ENCODE data around the gene NUDT8. TPM values are rescaled to one million over a fixed set of nuclear protein-coding genes. Genes with fewer than 3 reads are reported as not detected.
"Not testable (repeated sequence)": the region's sequence is repeated elsewhere in the genome, so short reads cannot be mapped to it uniquely, and the experiment has no call there.

NUDT8 gene
- polyA plus RNA-seq, 6 donors from 2014 or later, result 2.9 to 15.3 (median 10.0) TPM

DNA sequence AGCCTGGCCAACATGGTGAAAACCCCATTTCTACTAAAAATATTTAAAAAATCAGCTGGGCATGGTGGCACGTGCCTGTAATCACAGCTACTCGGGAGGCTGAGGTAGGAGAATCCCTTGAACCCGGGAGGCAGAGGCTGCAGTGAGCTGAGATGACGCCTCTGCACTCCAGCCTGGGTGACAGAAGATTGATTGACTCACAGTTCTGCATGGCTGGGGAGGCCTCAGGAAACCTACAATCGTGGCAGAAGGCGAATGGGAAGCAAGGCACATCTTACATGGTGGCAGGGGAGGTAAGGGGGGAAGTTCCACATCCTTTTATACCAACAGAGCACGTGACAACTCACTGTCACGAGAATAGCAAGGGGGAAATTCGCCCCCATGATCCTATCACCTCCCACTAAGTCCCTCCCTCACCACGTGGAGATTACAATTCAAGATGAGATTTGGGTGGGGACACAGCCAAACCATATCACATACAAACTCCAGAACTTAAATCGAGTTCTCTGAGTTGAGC lies 40.8 kb downstream of the NUDT8 start:
- peak overlapping the region; percentile 11 to 97 (median 82) for H3K27ac Mint-ChIP-seq
- H3K36me3 Mint-ChIP-seq; ATAC-seq (ENCODE audit: low read depth in 2 of 2); H3K27me3 Mint-ChIP-seq; H3K9me3 Mint-ChIP-seq: not testable (repeated sequence)
- peak overlapping the region in 4 of 8 donors; percentile 34 to 79 (median 67) for H3K4me3 Mint-ChIP-seq
- DNase-seq, result peak; percentile 27
- peaks cover 52 to 68% (median 66%) of the 10 kb centered on the region in 3 donors for H3K4me1 Mint-ChIP-seq

DNA sequence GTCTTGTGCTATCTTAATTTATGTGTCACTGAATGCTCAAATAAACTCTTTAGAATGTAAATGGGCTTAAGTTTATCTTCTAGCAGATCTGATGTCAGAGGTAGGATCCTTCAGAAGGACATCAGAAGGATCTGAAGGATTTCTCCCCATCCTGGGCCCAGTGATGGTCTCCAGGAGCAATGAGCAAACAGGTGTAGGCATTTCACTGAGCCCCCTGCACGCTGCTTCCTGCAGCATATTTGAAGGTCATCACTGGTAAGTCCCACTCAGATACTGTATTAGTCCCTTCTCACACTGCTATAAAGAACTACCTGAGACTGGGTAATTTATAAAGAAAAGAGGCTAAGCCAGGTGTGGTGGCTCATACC lies 41.6 kb downstream of the NUDT8 start:
- Mint-ChIP-seq H3K4me1 (peaks cover 55 to 70% (median 68%) of the 10 kb centered on the region in 3 donors), H3K27me3 (no peaks in the 10 kb centered on the region), H3K27ac (peak overlapping the region; percentile 70 to 97 (median 96)), H3K36me3 (no peaks in the 10 kb centered on the region), H3K9me3 (peaks cover 0 to 3% (median 0%) of the 10 kb centered on the region in 7 donors), H3K4me3 (peak overlapping the region; percentile 50 to 92 (median 82))
- DNase-seq, result no peak
- ATAC-seq (ENCODE audit: low read depth in 2 of 2), result peak; percentile 43 to 49

DNA sequence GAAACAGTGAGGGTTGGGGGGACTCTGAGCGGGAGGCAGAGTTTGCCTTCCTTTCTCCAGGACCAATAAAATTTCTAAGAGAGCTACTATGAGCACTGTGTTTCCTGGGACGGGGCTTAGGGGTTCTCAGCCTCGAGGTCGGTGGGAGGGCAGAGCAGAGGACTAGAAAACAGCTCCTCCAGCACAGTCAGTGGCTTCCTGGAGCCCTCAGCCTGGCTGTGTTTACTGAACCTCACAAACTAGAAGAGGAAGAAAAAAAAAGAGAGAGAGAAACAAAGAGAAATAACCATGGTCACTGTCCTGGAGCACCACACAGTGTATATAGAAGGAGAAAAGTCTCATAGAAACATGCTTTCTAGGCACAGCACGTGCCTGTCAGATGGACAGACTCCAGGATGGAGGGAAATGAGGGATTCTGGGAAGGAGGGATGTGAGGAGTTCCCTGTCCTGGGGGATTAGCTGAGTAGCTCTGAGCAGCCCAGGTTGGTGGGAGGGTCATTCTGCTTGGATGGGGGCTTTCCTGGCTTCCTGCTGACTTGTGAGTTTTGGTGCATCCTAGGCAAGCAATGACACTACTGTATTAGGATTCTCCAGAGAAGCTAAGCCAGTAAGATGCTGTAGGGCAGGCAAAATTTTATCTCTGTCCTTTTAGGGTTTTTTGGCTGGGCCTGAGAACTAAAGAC lies 43.0 kb downstream of the NUDT8 start:
- Mint-ChIP-seq H3K4me3 (peak overlapping the region; percentile 50 to 92 (median 71)), H3K4me1 (peaks cover 64 to 80% (median 73%) of the 10 kb centered on the region in 3 donors), H3K27me3 (no peaks in the 10 kb centered on the region), H3K36me3 (no peaks in the 10 kb centered on the region), H3K27ac (peak overlapping the region; percentile 89 to 97 (median 96)), H3K9me3 (peaks cover 0 to 3% (median 0%) of the 10 kb centered on the region in 7 donors)
- DNase-seq, result peak; percentile 51
- peak; percentile 22 to 25 for ATAC-seq (ENCODE audit: low read depth in 2 of 2)

DNA sequence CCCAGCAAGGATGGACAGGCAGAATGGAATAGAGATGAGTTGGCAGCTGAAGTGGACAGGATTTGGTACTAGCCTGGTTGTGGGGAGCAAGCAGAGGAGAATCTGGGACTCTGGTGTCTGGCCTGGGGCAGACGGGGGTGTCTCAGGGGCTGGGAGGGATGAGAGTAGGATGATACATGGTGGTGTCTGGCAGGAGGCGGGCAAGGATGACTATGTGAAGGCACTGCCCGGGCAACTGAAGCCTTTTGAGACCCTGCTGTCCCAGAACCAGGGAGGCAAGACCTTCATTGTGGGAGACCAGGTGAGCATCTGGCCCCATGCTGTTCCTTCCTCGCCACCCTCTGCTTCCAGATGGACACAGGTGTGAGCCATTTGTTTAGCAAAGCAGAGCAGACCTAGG lies 43.8 kb downstream of the NUDT8 start:
- H3K27me3 Mint-ChIP-seq, result no peaks in the 10 kb centered on the region
- no peak for DNase-seq
- H3K4me3 Mint-ChIP-seq, result peak overlapping the region; percentile 61 to 92 (median 76)
- ATAC-seq (ENCODE audit: low read depth in 2 of 2), result no peak
- no peaks in the 10 kb centered on the region for H3K36me3 Mint-ChIP-seq
- peak overlapping the region; percentile 51 to 97 (median 91) for H3K27ac Mint-ChIP-seq
- H3K9me3 Mint-ChIP-seq, result peaks cover 0 to 3% (median 0%) of the 10 kb centered on the region in 7 donors
- peaks cover 64 to 81% (median 73%) of the 10 kb centered on the region in 3 donors for H3K4me1 Mint-ChIP-seq

DNA sequence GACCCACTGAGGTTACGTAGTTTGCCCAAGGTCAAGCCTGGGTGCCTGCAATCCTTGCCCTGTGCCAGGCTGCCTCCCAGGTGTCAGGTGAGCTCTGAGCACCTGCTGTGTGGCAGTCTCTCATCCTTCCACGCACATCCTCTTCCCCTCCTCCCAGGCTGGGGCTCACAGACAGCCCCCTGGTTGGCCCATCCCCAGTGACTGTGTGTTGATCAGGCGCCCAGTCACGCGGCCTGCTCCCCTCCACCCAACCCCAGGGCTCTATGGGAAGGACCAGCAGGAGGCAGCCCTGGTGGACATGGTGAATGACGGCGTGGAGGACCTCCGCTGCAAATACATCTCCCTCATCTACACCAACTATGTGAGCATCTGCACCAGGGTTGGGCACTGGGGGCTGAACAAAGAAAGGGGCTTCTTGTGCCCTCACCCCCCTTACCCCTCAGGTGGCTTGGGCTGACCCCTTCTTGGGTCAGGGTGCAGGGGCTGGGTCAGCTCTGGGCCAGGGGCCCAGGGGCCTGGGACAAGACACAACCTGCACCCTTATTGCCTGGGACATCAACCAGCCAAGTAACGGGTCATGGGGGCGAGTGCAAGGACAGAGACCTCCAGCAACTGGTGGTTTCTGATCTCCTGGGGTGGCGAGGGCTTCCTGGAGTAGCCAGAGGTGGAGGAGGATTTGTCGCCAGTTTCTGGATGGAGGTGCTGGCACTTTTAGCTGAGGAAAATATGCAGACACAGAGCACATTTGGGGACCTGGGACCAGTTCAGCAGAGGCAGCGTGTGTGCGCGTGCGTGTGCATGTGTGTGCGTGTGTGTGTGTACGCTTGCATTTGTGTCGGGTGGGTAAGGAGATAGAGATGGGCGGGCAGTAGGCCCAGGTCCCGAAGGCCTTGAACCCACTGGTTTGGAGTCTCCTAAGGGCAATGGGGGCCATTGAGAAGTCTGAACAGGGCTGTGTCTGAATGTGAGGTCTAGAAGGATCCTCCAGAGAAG lies 44.6 kb downstream of the NUDT8 start:
- ATAC-seq (ENCODE audit: low read depth in 2 of 2), result peak; percentile 9 to 13

DNA sequence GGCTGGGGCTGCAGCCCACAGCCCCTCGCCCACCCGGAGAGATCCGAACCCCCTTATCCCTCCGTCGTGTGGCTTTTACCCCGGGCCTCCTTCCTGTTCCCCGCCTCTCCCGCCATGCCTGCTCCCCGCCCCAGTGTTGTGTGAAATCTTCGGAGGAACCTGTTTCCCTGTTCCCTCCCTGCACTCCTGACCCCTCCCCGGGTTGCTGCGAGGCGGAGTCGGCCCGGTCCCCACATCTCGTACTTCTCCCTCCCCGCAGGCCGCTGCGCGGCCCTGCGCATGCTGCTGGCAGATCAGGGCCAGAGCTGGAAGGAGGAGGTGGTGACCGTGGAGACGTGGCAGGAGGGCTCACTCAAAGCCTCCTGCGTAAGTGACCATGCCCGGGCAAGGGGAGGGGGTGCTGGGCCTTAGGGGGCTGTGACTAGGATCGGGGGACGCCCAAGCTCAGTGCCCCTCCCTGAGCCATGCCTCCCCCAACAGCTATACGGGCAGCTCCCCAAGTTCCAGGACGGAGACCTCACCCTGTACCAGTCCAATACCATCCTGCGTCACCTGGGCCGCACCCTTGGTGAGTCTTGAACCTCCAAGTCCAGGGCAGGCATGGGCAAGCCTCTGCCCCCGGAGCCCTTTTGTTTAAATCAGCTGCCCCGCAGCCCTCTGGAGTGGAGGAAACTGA lies 45.4 kb downstream of the NUDT8 start:
- Mint-ChIP-seq H3K9me3 (peaks cover 0 to 3% (median 0%) of the 10 kb centered on the region in 7 donors), H3K4me3 (peak overlapping the region; percentile 61 to 92 (median 81)), H3K27ac (peak overlapping the region; percentile 66 to 97 (median 90)), H3K27me3 (peaks cover 0 to under 1% (median 0%) of the 10 kb centered on the region in 3 donors), H3K4me1 (peaks cover 68 to 74% (median 74%) of the 10 kb centered on the region in 3 donors), H3K36me3 (no peaks in the 10 kb centered on the region)
- no peak for ATAC-seq (ENCODE audit: low read depth in 2 of 2)
- DNase-seq, result peak; percentile 23

More for the DNA sequence above, 44.6 kb downstream of the NUDT8 start:
- DNase-seq, result peak; percentile 57
- Mint-ChIP-seq H3K27me3 (no peaks in the 10 kb centered on the region), H3K4me3 (peak overlapping the region; percentile 61 to 92 (median 81)), H3K4me1 (peaks cover 64 to 74% (median 70%) of the 10 kb centered on the region in 3 donors), H3K36me3 (no peaks in the 10 kb centered on the region), H3K9me3 (peaks cover 0 to 3% (median 0%) of the 10 kb centered on the region in 7 donors), H3K27ac (peak overlapping the region; percentile 51 to 97 (median 91))

DNA sequence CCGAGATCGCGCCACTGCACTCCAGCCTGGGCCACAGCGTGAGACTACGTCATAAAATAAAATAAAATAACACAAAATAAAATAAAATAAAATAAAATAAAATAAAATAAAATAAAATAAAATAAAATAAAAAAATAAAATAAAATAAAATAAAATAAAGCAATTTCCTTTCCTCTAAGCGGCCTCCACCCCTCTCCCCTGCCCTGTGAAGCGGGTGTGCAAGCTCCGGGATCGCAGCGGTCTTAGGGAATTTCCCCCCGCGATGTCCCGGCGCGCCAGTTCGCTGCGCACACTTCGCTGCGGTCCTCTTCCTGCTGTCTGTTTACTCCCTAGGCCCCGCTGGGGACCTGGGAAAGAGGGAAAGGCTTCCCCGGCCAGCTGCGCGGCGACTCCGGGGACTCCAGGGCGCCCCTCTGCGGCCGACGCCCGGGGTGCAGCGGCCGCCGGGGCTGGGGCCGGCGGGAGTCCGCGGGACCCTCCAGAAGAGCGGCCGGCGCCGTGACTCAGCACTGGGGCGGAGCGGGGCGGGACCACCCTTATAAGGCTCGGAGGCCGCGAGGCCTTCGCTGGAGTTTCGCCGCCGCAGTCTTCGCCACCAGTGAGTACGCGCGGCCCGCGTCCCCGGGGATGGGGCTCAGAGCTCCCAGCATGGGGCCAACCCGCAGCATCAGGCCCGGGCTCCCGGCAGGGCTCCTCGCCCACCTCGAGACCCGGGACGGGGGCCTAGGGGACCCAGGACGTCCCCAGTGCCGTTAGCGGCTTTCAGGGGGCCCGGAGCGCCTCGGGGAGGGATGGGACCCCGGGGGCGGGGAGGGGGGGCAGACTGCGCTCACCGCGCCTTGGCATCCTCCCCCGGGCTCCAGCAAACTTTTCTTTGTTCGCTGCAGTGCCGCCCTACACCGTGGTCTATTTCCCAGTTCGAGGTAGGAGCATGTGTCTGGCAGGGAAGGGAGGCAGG lies 46.2 kb downstream of the NUDT8 start, which contains the start of gene GSTP1:
Gene GSTP1, plus strand, starts transcription at position 566 of the 958 bp plus-strand sequence. Its CDS starts 32 bp downstream, at position 598.
- Mint-ChIP-seq H3K9me3 (peaks cover 0 to 3% (median 0%) of the 10 kb centered on the region in 7 donors), H3K27ac (peak within 1 kb of the TSS; percentile 66 to 97 (median 91)), H3K36me3 (no peaks in the 10 kb centered on the region), H3K4me1 (peaks cover 68 to 79% (median 73%) of the 10 kb centered on the region in 3 donors), H3K27me3 (peaks cover 0 to 4% (median 0%) of the 10 kb centered on the region in 3 donors), H3K4me3 (peak within 1 kb of the TSS; percentile 64 to 96 (median 88))
- ATAC-seq (ENCODE audit: low read depth in 2 of 2) (peak; percentile 46 to 52), DNase-seq (peak; percentile 66)

DNA sequence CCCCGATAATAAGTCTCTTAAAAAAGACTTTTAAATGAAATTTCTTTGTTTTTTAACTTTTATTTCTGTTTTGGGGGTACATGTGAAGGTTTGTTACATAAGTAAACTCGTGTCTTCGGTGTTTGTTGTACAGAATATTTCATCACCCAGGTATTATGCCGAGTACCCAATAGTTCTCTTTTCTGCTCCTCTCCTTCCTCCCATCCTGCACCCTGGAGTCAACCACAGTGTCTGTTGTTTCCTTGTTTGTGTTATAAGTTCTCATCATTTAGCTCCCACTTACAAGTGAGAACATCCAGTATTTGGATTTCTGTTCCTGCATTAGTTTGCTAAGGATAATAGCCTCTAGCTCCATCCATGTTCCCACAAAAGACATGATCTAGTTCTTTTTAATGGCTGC lies 47.7 kb downstream of the NUDT8 start:
- Mint-ChIP-seq H3K4me1 (peaks cover 57 to 63% (median 57%) of the 10 kb centered on the region in 3 donors), H3K27ac (peak overlapping the region in 1 of 6 donors; percentile 89), H3K36me3 (no peaks in the 10 kb centered on the region), H3K27me3 (peaks cover 0 to 6% (median 4%) of the 10 kb centered on the region in 3 donors), H3K9me3 (no peaks in the 10 kb centered on the region), H3K4me3 (peak overlapping the region in 7 of 8 donors; percentile 8 to 90 (median 77))
- ATAC-seq (ENCODE audit: low read depth in 2 of 2), result no peak
- no peak for DNase-seq

DNA sequence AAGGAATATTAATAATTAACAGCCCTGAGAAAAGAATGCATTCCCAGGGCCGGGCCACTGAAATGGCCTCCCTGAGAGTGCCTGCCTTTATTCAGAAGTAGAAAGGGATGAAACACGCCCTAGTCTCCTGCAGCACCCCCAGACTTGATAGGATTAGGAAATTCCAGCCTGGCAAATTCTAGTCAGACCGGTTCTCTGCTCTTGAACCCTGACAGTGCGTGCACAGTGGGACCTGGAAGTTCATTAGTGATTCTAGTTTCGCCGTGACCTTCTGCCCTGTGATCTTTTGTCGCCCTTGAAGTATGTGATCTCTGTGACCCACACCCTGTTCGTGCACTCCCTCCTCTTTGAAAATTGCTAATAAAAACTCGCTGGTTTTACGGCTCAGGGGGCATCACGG lies 48.3 kb downstream of the NUDT8 start:
- Mint-ChIP-seq H3K27me3 (peaks cover 4 to 11% (median 5%) of the 10 kb centered on the region in 3 donors), H3K4me3 (peak overlapping the region in 4 of 8 donors; percentile 15 to 84 (median 30)), H3K27ac (no peak overlapping the region), H3K4me1 (peaks cover 52 to 58% (median 52%) of the 10 kb centered on the region in 3 donors), H3K9me3 (no peaks in the 10 kb centered on the region), H3K36me3 (no peaks in the 10 kb centered on the region)
- DNase-seq, result no peak
- ATAC-seq (ENCODE audit: low read depth in 2 of 2), result no peak

DNA sequence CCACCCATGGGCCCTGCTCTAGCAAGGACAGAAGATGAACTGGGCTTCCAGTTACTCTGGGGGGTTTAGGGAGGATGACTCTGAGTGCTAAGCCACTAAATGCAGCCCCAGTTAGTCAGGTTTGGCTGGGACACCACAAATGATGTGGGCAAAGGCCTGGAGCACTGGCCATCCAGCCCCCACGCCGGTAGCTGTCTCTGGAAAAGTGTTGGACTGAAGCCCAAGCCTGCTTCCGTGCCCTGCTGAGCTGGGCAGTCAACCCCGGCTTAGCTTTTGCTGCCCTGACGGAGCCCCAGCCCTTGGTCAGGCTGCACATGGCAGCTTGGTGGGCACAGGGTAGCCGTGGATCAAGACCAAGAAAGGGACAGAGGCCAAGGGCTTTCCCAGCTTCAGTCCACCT lies 51.8 kb downstream of the NUDT8 start:
- DNase-seq, result no peak
- no peak for ATAC-seq (ENCODE audit: low read depth in 2 of 2)
- no peak overlapping the region for H3K27ac Mint-ChIP-seq
- no peaks in the 10 kb centered on the region for H3K36me3 Mint-ChIP-seq
- peaks cover 11 to 28% (median 12%) of the 10 kb centered on the region in 3 donors for H3K27me3 Mint-ChIP-seq
- H3K4me1 Mint-ChIP-seq, result peaks cover 27 to 33% (median 28%) of the 10 kb centered on the region in 3 donors
- no peak overlapping the region for H3K4me3 Mint-ChIP-seq
- no peaks in the 10 kb centered on the region for H3K9me3 Mint-ChIP-seq
